Measurements from ENCODE around the gene MAZ.
"Not testable (repeated sequence)": the region's sequence is repeated elsewhere in the genome, so short reads cannot be mapped to it uniquely, and the experiment has no call there.

The MAZ gene

DNA sequence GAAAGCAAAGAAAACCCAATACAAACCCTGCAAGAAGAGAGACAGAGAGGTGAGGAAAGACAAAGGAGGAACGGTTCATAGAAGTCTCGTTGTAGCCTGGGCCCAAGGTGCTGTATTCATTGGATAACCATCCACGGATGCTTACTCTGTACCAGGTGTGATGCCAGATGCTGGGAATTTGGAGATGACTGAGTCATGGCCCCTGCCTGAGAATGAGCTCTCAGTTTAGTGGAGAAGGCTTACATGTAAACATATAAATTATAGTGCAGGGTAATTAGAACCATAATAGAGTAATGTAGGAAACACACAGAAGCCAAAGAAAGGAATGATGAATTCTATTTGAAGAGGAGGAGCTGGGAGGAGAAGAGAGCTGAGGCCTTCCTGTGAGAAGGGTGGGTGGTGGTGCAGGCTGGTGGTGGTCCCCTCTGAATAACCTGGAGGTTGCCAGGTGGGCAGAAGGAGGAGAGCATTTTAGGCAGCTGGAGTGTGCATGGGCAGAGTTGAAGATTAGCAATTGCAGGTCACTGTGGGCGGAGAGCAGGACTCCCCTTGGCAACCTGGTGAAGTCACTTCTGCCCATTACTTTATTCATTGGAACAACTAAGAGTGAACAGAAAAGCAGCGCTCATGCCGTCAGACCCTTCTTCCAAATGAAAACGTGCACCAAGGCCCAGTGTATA is 35.9 kb upstream of the MAZ start:
- H3K27me3 ChIP-seq (ENCODE audit: insufficient read depth, low read length) = no peaks in the 10 kb centered on the region
- no peak overlapping the region for H3K4me3 ChIP-seq (ENCODE audit: low read length)
- no peak overlapping the region for H3K9ac ChIP-seq (ENCODE audit: low read depth, low read length)
- no peaks in the 10 kb centered on the region for H3K36me3 ChIP-seq (ENCODE audit: insufficient read depth, low read depth, low read length)
- no peak overlapping the region for H3K27ac ChIP-seq (ENCODE audit: low read length)
- H3K4me1 ChIP-seq (ENCODE audit: insufficient read depth, low read length) = no peaks in the 10 kb centered on the region
- no peaks in the 10 kb centered on the region for H3K9me3 ChIP-seq (ENCODE audit: insufficient read depth, low read depth, low read length)

DNA sequence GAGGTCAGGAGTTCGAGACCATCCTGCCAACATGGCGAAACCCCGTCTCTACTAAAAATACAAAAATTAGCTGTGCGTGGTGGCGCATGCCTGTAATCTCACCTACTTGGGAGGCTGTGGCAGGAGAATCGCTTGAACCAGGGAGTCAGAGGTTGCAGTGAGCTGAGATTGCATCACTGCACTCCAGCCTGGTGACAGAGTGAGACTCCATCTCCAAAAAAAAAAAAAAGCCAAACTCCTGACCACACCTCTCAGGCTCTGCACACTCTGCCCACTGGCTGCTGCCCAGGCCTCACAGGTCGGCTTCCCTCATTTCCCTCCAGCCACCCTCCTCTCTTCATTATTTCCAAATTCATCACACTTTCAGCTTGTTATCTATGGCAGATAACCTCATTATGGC is 34.0 kb upstream of the MAZ start:
- not testable (repeated sequence) for H3K9me3 ChIP-seq (ENCODE audit: insufficient read depth, low read depth, low read length); H3K4me1 ChIP-seq (ENCODE audit: insufficient read depth, low read length); H3K4me3 ChIP-seq (ENCODE audit: low read length); H3K27ac ChIP-seq (ENCODE audit: low read length); H3K36me3 ChIP-seq (ENCODE audit: insufficient read depth, low read depth, low read length); H3K9ac ChIP-seq (ENCODE audit: low read depth, low read length); H3K27me3 ChIP-seq (ENCODE audit: insufficient read depth, low read length)

DNA sequence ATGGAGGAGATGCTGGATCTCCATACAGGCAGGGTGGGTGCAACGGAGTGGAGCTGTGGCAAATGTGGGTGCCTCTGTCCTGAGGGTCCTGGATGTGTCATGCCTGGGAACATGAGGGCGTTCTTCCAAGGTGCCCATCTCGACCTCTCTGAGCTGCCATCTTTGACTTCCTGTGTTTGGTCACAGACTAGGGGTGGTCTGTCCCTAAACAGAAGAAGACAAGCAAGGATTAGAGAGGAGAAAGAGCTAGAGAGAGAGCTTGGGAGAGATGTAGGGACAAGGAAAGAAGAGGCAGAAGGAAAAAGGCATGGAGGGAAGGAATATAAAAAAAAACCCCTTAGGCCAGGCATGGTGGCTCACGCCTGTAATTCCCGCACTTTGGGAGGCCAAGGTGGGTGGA is 31.6 kb upstream of the MAZ start:
- Histone ChIP-seq H3K4me3 (ENCODE audit: low read length) (no peak overlapping the region), H3K4me1 (ENCODE audit: insufficient read depth, low read length) (0 out of 2 replicates have a peak, but pooled peaks cover 5% of the 10 kb centered on the region), H3K27ac (ENCODE audit: low read length) (no peak overlapping the region), H3K9me3 (ENCODE audit: insufficient read depth, low read depth, low read length) (no peaks in the 10 kb centered on the region), H3K36me3 (ENCODE audit: insufficient read depth, low read depth, low read length) (no peaks in the 10 kb centered on the region), H3K9ac (ENCODE audit: low read depth, low read length) (no peak overlapping the region), H3K27me3 (ENCODE audit: insufficient read depth, low read length) (peaks cover 14% of the 10 kb centered on the region)

DNA sequence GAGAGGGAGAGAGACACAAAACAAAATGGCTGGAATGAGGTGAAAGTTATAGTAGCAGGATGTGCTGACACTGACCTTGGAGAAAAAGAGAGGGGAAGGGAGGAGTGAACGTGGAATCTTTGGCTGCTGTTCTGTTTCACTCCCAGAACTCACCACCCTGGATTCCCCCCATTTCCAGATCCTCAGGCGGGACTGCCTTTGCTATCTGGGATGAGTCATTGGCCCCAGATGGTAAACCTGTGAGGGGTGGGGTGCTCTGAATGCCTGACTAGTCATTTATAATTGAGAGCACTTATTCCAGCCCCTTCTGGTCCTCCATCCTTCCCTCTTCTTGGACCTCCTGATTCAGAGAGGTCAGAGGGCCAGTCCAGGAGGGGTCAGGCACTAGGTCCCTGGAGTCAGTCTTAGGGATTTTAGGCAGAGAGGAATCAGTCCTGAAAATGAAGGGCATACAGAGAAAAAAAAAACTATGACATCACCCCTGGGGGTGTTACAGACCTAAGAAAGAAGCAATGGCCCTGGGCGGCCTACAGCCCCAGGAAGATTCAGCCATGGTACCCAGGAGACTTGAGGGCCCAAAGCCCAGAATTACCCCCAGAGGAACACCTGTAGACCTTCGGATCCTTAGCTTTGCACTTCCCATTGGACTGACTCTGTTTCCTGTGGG is 30.5 kb upstream of the MAZ start:
- peaks cover 22% of the 10 kb centered on the region for H3K27me3 ChIP-seq (ENCODE audit: insufficient read depth, low read length)
- H3K36me3 ChIP-seq (ENCODE audit: insufficient read depth, low read depth, low read length) = no peaks in the 10 kb centered on the region
- no peaks in the 10 kb centered on the region for H3K9me3 ChIP-seq (ENCODE audit: insufficient read depth, low read depth, low read length)
- H3K4me3 ChIP-seq (ENCODE audit: low read length) = no peak overlapping the region
- H3K4me1 ChIP-seq (ENCODE audit: insufficient read depth, low read length) = 0 out of 2 replicates have a peak, but pooled peaks cover 5% of the 10 kb centered on the region
- no peak overlapping the region for H3K9ac ChIP-seq (ENCODE audit: low read depth, low read length)
- no peak overlapping the region for H3K27ac ChIP-seq (ENCODE audit: low read length)

DNA sequence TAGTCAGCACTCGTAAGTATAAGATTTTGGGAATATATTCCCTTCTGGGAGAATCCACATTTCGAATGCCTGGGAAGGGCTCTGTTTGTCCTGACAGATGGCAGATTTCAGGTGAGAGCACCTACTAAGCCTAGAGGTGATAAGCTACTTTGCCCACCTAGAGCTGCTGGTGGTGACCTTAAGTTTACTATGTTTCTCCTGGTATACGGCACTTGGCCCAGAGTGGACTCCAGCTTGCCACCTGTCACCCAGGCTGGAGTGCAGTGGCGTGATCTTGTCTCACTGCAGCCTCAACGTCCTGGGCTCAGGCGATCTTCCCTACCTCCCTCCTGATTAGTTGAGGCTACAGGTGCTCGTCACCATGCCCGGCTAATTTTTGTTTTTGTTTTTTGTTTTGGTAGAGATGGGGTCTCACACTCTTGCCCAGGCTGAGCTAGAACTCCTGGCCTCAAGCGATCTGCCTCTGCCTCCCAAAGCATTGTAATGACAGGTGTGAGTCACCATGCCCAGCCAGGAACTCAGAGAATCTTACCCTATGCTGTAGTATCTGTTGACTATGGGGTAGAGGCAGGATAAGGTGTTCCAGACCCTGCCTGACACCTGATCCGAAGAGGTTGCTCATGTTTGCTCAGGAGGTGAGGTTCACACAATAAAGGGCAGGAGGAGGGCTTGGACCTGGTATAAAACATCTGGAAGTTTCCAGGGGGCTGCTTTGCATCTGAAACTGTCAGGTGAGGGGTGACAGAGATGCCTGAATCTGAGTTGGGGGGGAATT is 28.6 kb upstream of the MAZ start, which contains the start of gene ZG16:
ZG16 (plus strand) TSS at position 681 of the 775 bp plus-strand sequence. CDS start 1,011 bp downstream, outside the sequence.
- Histone ChIP-seq H3K9ac (ENCODE audit: low read depth, low read length) (no peak within 1 kb of the TSS), H3K27me3 (ENCODE audit: insufficient read depth, low read length) (peaks cover 32% of the 10 kb centered on the region), H3K4me3 (ENCODE audit: low read length) (no peak within 1 kb of the TSS), H3K36me3 (ENCODE audit: insufficient read depth, low read depth, low read length) (no peaks in the 10 kb centered on the region), H3K9me3 (ENCODE audit: insufficient read depth, low read depth, low read length) (no peaks in the 10 kb centered on the region), H3K4me1 (ENCODE audit: insufficient read depth, low read length) (0 out of 2 replicates have a peak, but pooled peaks cover 5% of the 10 kb centered on the region), H3K27ac (ENCODE audit: low read length) (no peak within 1 kb of the TSS)

DNA sequence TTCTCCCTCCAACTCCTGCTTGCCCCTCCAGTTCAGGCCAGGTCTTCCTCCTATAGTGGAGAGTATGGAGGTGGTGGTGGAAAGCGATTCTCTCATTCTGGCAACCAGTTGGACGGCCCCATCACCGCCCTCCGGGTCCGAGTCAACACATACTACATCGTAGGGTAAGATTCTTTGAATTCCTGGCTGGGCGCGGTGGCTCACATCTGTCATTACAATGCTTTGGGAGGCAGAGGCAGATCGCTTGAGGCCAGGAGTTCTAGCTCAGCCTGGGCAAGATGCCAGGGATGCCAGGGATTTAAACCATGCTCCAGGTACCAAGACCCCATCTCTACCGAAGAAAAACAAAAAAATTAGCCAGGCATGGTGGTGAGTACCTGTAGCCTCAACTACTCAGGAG is 26.9 kb upstream of the MAZ start:
- Histone ChIP-seq H3K4me1 (ENCODE audit: insufficient read depth, low read length) (0 out of 2 replicates have a peak, but pooled peaks cover 5% of the 10 kb centered on the region), H3K9me3 (ENCODE audit: insufficient read depth, low read depth, low read length) (no peaks in the 10 kb centered on the region), H3K9ac (ENCODE audit: low read depth, low read length) (no peak overlapping the region), H3K36me3 (ENCODE audit: insufficient read depth, low read depth, low read length) (no peaks in the 10 kb centered on the region), H3K27ac (ENCODE audit: low read length) (no peak overlapping the region), H3K4me3 (ENCODE audit: low read length) (no peak overlapping the region), H3K27me3 (ENCODE audit: insufficient read depth, low read length) (peaks cover 32% of the 10 kb centered on the region)

DNA sequence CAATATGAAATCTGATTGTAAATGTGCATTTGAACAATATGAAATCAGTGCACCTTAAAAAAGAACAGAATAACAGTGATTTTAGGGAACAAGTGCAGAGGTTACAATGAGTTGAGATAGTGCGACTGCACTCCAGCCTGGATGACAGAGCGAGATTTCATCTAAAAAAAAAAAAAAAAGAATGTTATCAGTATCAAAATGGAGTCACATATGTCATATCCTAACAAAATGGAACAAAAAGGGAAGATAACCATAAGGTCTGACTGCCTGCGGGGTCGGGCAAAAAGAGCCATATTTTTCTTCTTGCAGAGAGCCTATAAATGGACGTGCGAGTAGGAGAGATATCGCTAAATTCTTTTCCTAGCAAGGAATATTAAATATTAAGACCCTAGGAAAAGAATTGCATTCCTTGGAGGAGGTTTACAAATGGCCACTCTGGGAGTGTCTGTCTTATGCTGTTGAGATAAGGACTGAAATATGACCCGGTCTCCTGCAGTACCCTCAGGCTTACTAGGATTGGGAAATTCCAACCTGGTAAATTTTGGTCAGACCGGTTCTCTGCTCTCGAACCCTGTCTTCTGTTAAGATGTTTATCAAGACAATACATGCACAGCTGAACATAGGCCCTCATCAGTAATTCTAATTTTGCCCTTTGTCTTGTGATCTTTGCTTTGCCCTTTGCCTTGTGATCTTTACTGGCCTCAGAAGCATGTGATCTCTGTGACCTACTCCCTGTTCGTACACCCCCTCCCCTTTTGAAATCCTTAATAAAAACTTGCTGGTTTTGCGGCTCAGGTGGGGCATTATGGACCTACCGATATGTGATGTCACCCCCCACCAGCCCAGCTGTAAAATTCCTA is 23.0 kb upstream of the MAZ start:
- H3K4me3 ChIP-seq (ENCODE audit: low read length); H3K36me3 ChIP-seq (ENCODE audit: insufficient read depth, low read depth, low read length); H3K4me1 ChIP-seq (ENCODE audit: insufficient read depth, low read length); H3K9me3 ChIP-seq (ENCODE audit: insufficient read depth, low read depth, low read length); H3K27ac ChIP-seq (ENCODE audit: low read length); H3K9ac ChIP-seq (ENCODE audit: low read depth, low read length): not testable (repeated sequence)
- H3K27me3 ChIP-seq (ENCODE audit: insufficient read depth, low read length) = peaks cover 40% of the 10 kb centered on the region

DNA sequence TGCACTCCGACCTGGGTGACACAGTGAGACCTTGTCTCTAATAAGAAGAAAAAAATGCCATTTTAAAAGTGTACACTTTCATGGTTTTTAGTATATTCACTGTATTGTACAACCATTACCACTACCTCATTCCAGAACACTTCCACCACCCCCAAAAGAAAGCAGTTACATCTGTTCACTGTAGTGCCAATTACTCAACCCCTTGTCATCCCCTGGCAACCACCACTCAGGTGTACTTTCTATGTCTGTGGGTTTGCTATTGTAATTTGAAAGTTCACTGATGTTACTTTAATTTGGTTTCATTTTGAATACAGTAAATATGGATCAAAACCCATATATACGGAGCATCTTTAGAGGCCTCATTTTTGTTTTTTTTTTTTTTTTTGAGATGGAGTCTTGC is 22.2 kb upstream of the MAZ start:
- no peaks in the 10 kb centered on the region for H3K36me3 ChIP-seq (ENCODE audit: insufficient read depth, low read depth, low read length)
- peaks cover 32% of the 10 kb centered on the region for H3K27me3 ChIP-seq (ENCODE audit: insufficient read depth, low read length)
- no peak overlapping the region for H3K4me3 ChIP-seq (ENCODE audit: low read length)
- no peaks in the 10 kb centered on the region for H3K4me1 ChIP-seq (ENCODE audit: insufficient read depth, low read length)
- H3K9me3 ChIP-seq (ENCODE audit: insufficient read depth, low read depth, low read length) = no peaks in the 10 kb centered on the region
- H3K27ac ChIP-seq (ENCODE audit: low read length) = no peak overlapping the region
- no peak overlapping the region for H3K9ac ChIP-seq (ENCODE audit: low read depth, low read length)

DNA sequence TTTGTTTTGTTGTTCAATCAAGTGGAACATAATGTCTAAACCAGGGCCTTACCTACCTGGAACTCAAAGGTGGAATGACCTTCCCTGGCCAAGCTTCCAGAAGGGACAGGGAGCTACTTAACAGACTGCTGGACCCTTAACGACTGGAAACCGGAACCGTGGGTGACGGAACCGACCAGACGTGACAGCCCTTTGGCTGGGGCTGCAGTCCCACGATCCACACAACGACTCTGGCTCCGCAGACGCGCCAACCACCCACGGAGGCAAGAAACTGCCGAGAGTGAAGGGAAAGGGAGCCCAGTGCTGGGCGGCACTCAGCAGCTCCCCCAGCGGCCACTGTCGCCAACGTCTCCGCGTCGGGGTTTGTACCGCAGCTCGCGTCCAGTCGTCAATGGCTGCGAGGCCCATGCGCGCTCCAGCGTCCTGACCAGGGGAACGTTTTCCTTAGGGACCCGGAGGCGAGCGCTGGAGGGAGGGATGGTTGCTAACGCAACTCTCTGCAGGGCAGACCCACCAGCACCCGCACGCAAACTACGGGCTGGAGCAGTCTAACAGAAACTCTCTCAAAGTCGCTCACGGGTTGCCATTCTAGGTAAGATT is 21.3 kb upstream of the MAZ start:
- no peak overlapping the region for H3K27ac ChIP-seq (ENCODE audit: low read length)
- peak overlapping the region; percentile 48; the same call in 1 of the 2 replicates for H3K4me3 ChIP-seq (ENCODE audit: low read length)
- 0 out of 2 replicates have a peak, but pooled peaks cover 1% of the 10 kb centered on the region for H3K4me1 ChIP-seq (ENCODE audit: insufficient read depth, low read length)
- no peaks in the 10 kb centered on the region for H3K9me3 ChIP-seq (ENCODE audit: insufficient read depth, low read depth, low read length)
- H3K27me3 ChIP-seq (ENCODE audit: insufficient read depth, low read length) = peaks cover 25% of the 10 kb centered on the region
- H3K9ac ChIP-seq (ENCODE audit: low read depth, low read length) = no peak overlapping the region
- no peaks in the 10 kb centered on the region for H3K36me3 ChIP-seq (ENCODE audit: insufficient read depth, low read depth, low read length)

DNA sequence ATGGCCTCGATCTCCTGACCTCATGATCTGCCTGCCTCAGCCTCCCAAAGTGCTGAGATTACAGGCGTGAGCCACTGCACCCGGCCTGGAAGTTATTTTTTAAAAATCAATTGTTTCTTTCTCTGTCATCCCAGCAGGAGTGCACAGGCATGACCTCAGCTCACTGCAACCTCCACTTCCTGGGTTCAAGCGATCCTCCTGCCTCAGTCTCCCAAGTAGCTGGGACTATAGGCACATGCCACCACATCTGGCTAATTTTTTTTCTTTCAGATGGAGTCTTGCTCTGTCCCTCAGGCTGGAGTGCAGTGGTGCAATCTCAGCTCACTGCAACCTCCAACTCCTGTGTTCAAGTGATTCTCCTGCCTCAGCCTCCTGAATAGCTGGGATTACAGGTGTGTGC is 19.2 kb upstream of the MAZ start:
- not testable (repeated sequence) for H3K9me3 ChIP-seq (ENCODE audit: insufficient read depth, low read depth, low read length); H3K4me1 ChIP-seq (ENCODE audit: insufficient read depth, low read length); H3K4me3 ChIP-seq (ENCODE audit: low read length); H3K36me3 ChIP-seq (ENCODE audit: insufficient read depth, low read depth, low read length); H3K9ac ChIP-seq (ENCODE audit: low read depth, low read length); H3K27ac ChIP-seq (ENCODE audit: low read length); H3K27me3 ChIP-seq (ENCODE audit: insufficient read depth, low read length)

DNA sequence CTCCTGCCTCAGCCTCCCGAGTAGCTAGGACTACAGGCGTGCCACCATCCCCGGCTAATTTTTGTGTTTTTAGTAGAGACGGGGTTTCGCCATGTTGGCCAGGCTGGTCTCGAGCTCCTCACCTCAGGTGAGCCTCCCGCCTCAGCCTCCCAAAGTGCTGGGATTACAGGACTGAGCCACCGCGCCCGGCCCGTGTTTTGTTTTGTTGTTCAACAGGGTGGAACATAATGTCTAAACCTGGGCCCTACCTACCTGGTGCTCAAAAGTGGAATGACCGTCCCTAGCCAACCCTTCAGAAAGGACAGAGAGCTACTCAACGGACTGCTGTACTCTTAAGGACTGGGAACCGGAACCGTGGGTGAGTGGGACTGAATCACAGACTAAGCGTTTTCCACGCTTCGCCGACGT is 16.6 kb upstream of the MAZ start:
- H3K4me1 ChIP-seq (ENCODE audit: insufficient read depth, low read length) = peaks cover 11% of the 10 kb centered on the region
- H3K9ac ChIP-seq (ENCODE audit: low read depth, low read length) = peak overlapping the region; percentile 86; the same call in 1 of the 2 replicates
- H3K9me3 ChIP-seq (ENCODE audit: insufficient read depth, low read depth, low read length) = no peaks in the 10 kb centered on the region
- peak overlapping the region; percentile 82 for H3K4me3 ChIP-seq (ENCODE audit: low read length)
- H3K27ac ChIP-seq (ENCODE audit: low read length) = peak overlapping the region; percentile 88
- H3K36me3 ChIP-seq (ENCODE audit: insufficient read depth, low read depth, low read length) = peaks cover 13% of the 10 kb centered on the region
- H3K27me3 ChIP-seq (ENCODE audit: insufficient read depth, low read length) = peaks cover 6% of the 10 kb centered on the region; the same call in 1 of the 2 replicates

Data from iPS-20b (cell line).